GM19328 (cell line): ENCODE results near the gene AMIGO2.

Experiments used
- ATAC-seq: cut with Tn5 transposase; IDR thresholded peaks from one replicate; pipeline ENCODE4 v1.9.1; 2021; ENCODE audit warnings: mild to moderate bottlenecking, moderate library complexity; ENCODE audit not compliant: unreplicated experiment

AMIGO2 gene

DNA sequence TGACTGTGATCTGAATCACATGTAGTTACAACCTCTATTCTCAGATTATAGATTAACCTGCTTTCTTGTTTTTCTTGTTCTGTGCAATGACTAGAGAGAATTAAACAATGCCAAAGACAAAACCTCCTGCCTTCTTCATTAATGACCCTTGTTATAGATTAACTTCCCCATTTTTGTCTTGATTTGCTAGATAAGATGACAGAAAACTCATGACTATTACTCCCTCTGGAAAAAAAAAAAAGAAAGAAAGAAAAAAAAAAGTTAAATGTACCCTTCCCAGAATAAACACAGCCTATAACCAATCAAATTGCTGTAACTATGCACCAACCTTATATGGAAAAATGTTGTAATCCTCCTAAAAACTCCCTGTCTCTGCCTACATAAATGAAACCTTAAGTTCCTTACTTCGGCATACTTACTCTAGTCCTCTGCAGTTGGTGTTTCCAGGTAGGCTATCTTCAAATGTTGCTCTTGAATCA lies 41.5 kb downstream of the AMIGO2 start:
- ATAC-seq: no peak

DNA sequence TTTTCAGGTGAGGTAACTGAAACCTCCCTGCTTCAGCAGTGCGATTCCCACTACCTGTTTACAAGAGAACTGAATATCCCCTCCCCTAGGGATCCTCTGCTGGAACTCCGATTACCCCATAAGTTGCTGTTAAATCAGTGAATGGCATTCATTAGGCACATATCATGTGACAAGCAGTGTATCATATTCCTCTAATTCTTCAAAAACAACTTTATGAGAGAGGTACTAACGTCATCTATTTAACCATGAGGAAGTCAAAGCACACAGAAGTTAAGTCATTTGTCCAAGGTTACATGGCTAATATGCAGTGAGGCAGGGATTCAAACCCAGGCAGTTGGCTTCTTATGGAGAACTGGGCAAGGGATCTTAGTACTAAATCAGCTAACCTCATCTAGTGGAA lies 44.3 kb downstream of the AMIGO2 start:
- ATAC-seq: no peak

DNA sequence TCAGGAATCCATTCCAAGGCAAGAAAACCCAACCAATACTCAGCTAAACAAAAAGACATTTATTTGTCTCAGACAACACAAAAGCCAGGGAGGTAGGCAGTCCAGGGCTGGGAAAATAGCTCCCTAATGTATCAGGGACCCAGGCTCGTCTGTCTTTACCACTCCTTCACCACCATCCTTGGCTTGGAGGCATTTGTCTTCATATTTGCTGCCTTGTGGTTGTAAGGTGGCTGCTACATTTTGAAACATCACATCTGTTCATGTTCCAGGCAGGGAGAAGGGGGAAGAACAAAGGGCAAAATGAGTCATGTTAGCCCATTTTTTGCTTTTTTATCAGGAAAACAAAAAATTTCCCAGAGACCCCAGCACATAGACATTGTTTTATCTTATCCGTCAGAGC lies 45.1 kb downstream of the AMIGO2 start:
- ATAC-seq: no peak

DNA sequence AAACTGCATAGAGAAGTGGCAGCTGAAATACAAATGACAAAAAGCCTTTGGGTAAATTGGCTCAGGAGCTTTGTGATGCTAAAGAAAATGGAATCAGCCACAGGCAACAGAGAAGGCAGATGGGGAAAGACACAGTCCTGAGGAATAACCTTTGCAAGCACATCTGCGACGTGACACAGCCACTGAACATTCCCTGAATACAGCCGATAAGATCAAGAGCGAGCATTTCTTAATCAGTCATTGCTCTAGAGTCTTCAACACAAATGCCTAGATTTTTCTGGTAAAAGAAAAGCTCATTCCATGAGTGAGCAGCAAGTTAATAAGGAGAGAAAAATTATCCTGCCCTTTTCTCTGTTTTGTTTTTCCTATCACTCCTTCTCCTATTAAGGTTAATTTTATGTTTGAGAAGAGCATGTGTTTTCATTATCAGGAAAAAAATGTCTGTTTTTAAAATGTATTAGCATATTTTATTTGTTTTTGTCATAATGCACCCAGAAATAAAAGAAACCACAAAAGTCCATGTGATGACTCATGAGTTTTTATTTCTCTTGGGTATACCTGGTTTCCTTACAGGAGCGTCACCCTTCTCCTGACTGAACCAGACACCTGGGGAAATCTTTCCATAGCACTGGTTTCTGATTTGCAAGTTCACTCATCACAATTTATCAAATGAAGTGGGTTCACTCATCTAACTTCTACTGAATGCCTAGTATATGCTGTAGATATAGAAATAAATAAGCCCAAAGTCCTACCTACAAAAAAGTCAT lies 45.8 kb downstream of the AMIGO2 start:
- ATAC-seq: no peak

DNA sequence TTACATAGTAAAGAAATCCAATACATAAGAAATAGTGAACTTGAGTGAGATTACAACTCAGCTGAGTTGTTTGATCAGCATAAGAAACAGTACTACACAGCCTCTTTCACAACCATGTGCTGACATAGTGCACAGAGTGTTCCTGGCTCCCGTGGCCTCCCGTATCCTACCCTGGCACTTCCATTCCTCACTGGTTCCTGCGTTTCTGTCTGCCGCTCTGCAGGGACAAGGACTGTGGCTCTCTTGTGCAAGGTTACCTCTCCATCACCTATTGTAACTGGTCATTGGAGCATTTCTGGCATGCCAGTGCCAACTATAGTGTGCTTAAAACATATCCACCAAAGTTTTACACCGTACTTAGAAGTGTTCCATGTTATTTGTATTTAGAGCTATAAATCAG lies 46.7 kb downstream of the AMIGO2 start:
- no peak for ATAC-seq

DNA sequence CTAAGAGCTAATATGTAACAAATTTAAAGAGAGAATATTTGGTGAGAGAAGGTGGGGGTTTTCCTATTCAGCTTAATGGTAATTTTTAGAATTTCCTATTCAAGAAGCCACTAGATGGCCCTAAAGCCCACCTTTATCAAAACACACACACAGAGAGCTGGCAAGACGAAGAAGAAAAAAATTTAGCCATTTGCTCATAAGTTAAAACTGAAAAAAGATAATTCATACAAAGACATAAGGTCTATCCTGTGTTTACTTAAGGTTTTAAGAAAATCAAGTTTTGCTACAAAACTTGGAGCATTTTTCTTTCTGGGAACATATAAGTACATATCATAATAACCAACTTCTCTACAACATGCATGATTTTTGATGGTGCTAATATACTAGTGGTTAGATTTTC lies 47.1 kb downstream of the AMIGO2 start:
- no peak for ATAC-seq

DNA sequence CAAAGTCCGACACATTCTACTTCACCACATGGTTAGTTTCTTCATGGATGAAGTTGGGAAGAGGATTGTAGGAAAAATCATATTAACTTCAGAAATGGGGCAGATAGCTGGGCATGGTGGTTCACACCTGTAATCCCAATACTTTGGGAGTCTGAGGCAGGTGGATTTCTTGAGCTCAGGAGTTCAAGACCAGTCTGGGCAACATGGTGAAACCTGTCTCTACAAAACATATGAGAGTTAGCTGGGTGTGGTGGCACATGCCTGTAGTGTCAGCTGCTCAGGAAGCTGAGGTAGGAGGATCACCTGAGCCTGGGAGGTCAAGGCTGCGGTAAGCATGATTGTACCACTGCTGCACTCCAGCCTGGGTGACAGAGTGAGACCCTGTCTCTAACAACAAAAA lies 49.9 kb downstream of the AMIGO2 start:
- no peak for ATAC-seq

DNA sequence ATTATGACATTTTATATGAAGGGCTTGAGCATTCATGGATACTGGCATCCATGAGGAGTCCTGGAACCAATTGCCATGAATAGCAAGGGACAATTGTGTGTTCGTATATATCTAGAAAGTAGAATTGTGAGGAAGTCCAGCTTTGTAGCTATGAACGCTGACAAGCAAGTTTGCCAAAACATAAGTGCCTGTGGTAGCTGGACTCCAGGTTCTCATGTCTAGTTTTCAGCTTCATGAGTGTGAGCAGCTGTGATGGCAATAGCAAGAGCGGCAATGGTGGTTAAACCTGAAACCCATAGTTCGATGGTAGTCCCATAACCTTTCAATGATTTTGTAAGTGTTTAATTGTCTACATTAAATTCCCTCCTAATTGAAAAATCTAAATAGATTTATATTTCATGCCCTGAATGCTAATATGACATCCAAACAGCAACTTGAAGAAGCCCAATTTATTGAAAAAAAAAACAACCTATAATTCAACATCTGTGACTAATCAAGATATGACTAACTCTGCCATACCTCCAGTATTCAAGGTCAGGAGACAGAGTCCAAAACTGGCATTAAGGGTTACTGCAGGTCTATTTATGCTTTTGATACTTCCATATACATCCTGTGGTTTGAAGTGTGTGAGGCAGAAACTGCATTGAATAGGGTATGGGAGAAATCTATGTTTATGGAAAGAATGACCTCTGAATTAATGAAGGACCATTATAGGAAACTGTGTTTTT lies 50.6 kb downstream of the AMIGO2 start:
- no peak for ATAC-seq

DNA sequence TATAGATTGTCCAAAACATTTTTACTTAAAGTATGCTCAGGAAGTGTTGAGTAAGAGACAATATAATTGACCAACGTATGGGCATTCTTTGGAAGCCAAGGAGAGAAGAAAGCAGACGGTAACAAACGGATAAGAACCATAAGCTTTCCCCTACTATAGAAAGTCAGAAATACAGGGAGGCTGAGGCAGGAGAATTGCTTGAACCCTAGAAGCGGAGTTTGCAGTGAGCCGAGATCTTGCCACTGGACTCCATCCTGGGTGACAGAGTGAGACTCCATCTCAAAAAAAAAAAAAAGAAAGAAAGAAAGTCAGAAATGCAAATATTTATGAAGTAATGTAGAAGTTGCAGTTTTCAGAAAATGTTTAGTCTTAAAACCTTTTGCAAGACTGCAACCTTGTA lies 51.6 kb downstream of the AMIGO2 start:
- no peak for ATAC-seq
